ENCODE data around the gene PIP5K1C.

The PIP5K1C gene

GRCh38 chr19:3621689-3622088, 78.6 kb downstream of the PIP5K1C start:
- no peak for DNase-seq

GRCh38 chr19:3620817-3621547, 79.3 kb downstream of the PIP5K1C start:
- DNase-seq, result no peak

- no peak for DNase-seq
These were observed 80.0 kb downstream of the PIP5K1C start for GRCh38 chr19:3620145-3620816.

- no peak for DNase-seq
These were observed 80.6 kb downstream of the PIP5K1C start for GRCh38 chr19:3619631-3620012.

GRCh38 chr19:3618811-3619630, 81.2 kb downstream of the PIP5K1C start:
- DNase-seq, result no peak

- peak; percentile 12 for DNase-seq
These were observed 82.0 kb downstream of the PIP5K1C start for GRCh38 chr19:3618144-3618810.

GRCh38 chr19:3617463-3617862, 82.8 kb downstream of the PIP5K1C start:
- no peak for DNase-seq

- no peak for DNase-seq
These were observed 84.6 kb downstream of the PIP5K1C start for GRCh38 chr19:3615524-3616135.

- no peak for DNase-seq
These were observed 85.3 kb downstream of the PIP5K1C start for GRCh38 chr19:3614858-3615505.

GRCh38 chr19:3613818-3614661, 86.2 kb downstream of the PIP5K1C start:
- DNase-seq, result no peak

- DNase-seq, result no peak
These were observed 87.1 kb downstream of the PIP5K1C start for GRCh38 chr19:3612901-3613741.

- DNase-seq, result no peak
These were observed 87.9 kb downstream of the PIP5K1C start for GRCh38 chr19:3612330-3612729.

- no peak for DNase-seq
These were observed 88.4 kb downstream of the PIP5K1C start for GRCh38 chr19:3611841-3612240.

GRCh38 chr19:3610745-3611717, 89.2 kb downstream of the PIP5K1C start:
- no peak for DNase-seq

- DNase-seq, result no peak
These were observed 90.2 kb downstream of the PIP5K1C start for GRCh38 chr19:3609779-3610719.

- DNase-seq, result no peak
These were observed 91.4 kb downstream of the PIP5K1C start for GRCh38 chr19:3608750-3609322.

GRCh38 chr19:3608079-3608641, 92.1 kb downstream of the PIP5K1C start:
- DNase-seq, result no peak
